ENCODE results near the gene PLXNB1.
"Not testable (repeated sequence)": the region's sequence is repeated elsewhere in the genome, so short reads cannot be mapped to it uniquely, and the experiment has no call there.

The PLXNB1 gene

DNA sequence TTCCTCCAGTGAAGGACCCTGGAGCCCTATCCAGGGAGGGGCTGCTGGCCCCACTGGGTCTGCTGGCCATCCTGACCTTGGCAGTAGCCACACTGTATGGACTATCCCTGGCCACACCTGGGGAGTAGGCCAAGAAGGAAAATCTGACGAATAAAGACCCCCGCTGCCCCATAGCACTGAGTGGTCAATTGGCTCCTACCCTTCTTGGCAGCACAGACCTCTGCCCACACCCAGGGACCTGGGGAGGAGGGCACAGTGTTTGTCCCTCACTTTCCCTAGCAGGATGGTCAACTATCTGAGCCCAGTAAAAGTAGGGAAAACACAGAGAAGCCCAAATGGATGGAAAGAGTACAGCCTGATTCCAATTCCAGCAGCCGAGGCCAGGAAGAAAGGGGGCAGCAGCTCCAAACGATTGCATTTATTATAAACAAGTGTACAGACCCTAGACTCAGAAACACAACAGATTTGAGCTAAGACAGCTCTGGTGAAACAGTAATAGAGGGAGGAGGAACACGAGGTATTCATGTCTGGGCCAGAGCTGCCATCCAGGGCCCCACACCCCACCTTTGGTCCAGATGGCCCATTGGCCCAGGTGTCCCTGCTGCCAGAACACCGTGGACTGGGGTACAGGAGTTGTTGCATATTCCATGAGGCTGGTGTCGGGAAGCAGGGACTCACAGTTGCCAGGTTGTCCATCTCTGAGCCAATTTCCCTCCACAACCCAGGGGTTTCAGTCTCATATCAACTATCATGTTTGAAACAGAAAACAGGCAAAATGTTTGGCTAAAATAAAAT, 37.8 kb upstream of the PLXNB1 start:
- peak overlapping the region; percentile 100 for H3K27ac ChIP-seq
- TF ChIP-seq CTCF (conservative IDR thresholded peaks at IDR 0.05) = no peak

DNA sequence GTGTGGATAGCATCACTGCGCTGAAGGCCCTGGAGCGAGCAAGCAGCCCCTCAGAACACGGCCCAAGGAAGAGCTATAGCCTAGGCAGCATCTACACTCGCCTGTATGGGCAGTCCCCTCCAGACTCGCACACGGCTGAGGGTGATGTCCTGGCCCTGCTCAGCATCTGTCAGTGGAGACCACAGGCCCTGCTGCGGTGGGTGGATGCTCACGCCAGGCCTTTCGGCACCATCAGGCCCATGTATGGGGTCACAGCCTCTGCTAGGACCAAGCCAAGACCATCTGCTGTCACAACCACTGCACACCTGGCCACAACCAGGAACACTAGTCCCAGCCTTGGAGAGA, 37.2 kb upstream of the PLXNB1 start:
- TF ChIP-seq CTCF (conservative IDR thresholded peaks at IDR 0.05) = no peak

DNA sequence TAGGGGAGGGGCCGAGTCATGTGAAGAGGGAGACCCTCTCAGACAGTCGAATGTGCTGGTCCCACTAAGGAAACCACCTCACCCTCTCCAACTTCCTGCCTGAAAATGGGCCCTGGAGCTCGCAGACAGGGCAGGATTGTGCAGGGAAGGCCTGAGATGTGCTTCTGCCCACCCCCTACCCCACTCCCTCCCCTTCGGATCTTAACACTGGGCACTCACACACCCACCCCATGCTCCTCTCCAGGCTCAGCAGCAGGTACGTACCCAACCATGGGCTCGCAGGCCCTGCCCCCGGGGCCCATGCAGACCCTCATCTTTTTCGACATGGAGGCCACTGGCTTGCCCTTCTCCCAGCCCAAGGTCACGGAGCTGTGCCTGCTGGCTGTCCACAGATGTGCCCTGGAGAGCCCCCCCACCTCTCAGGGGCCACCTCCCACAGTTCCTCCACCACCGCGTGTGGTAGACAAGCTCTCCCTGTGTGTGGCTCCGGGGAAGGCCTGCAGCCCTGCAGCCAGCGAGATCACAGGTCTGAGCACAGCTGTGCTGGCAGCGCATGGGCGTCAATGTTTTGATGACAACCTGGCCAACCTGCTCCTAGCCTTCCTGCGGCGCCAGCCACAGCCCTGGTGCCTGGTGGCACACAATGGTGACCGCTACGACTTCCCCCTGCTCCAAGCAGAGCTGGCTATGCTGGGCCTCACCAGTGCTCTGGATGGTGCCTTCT, 36.7 kb upstream of the PLXNB1 start:
- no peak for TF ChIP-seq CTCF (conservative IDR thresholded peaks at IDR 0.05)
- peak overlapping the region; percentile 100 for H3K27ac ChIP-seq

More for the DNA sequence above, 37.2 kb upstream of the PLXNB1 start:
- peak overlapping the region; percentile 100 for H3K27ac ChIP-seq

DNA sequence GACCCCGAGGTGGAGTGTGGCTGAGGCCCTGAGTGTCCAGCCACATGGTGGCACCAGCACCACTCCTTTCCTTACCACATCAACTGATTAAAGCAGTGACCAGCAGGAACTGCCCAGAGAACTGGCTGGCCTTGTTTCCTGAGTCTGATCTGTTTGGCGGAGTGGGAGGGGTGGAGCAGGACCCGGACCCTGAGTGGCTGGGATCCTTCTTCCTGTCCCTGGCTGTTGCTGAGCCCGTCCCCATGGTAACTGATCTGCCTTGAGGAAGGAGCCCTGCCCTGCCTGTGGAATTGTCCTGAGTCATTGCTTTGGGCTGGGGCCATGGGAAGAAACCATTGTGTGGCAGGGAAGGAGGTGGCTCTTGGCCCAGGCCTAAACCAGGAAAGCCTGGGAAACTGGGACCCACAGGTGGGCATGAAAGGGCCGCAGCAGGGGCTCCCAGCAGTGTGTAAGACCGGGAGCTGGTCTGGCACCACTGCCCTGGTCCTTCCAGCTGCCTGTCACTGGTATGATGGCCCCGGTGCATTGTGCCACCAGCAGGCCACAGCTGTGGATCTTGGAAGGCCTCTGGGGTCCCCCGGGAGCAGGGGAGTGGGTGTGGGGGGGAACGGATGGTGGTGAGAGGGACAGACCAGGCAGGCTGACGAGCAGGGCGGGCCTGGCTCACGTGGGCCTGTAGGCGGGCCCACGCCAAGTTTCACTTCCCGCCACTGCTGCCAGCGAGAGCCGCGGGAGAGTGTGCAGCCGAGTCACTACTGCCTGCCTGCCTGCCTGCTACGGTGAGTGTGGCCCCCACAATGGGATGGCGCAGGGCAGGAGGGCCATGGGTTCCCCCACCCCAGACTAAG, 35.9 kb upstream of the PLXNB1 start:
- peak overlapping the region; percentile 100 for H3K27ac ChIP-seq
- peak; percentile 89 for TF ChIP-seq CTCF (conservative IDR thresholded peaks at IDR 0.05)

GRCh38 chr3:48465237-48465530, 35.3 kb upstream of the PLXNB1 start:
- TF ChIP-seq CTCF (conservative IDR thresholded peaks at IDR 0.05) = no peak
- peak overlapping the region; percentile 100 for H3K27ac ChIP-seq

DNA sequence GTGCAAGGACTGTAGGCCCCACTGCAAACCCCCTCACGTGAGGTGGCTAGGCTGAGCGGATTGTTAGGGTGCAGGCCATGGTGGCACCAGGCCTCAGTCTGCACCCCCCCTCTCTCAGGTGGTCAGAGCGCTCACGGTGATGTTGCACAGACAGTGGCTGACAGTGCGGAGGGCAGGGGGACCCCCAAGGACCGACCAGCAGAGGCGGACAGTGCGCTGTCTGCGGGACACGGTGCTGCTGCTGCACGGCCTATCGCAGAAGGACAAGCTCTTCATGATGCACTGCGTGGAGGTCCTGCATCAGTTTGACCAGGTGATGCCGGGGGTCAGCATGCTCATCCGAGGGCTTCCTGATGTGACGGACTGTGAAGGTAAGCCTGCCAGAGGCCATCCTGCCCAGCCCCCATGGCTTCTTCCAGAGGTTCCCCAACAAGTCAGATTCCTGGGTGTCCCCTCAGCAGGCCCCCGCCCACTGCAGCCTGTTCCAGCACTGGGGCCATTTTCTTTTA, 34.9 kb upstream of the PLXNB1 start:
- no peak for TF ChIP-seq CTCF (conservative IDR thresholded peaks at IDR 0.05)
- H3K27ac ChIP-seq = peak overlapping the region; percentile 100

DNA sequence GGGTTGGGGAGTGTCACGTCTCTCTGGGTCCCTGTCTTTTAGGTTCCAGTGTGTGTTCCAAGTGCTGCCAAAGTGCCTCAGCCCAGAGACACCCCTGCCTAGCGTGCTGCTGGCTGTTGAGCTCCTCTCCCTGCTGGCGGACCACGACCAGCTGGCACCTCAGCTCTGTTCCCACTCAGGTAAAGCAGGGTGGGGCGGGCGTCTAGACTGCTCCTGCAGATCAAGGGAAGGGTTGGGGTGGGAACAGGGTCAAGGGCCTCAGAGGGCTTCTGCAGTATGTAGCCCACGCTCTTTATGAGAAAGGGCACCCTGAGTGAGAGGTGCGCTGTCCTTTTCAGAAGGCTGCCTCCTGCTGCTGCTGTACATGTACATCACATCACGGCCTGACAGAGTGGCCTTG, 33.8 kb upstream of the PLXNB1 start:
- H3K27ac ChIP-seq = peak overlapping the region; percentile 100
- TF ChIP-seq CTCF (conservative IDR thresholded peaks at IDR 0.05) = no peak

GRCh38 chr3:48461767-48462166, 31.9 kb upstream of the PLXNB1 start:
- H3K27ac ChIP-seq = not testable (repeated sequence)

Data from VCaP (cell line).